HepG2 (cell line): ENCODE measurements around the gene HFM1.

Source experiments
- KLF9 ChIP-seq: IDR thresholded peaks from 2 replicates; pipeline ENCODE4 v1.6.1; 2016; ENCODE audit warnings: low read depth
- YY1 ChIP-seq: IDR thresholded peaks from 2 replicates; pipeline ENCODE4 v1.6.1; 2011; ENCODE audit warnings: low read length, low read depth, moderate library complexity, mild to moderate bottlenecking; ENCODE audit not compliant: insufficient read depth, insufficient replicate concordance
- ZBTB20 ChIP-seq: sonication (generic); formaldehyde crosslinking; IDR thresholded peaks from 2 replicates; pipeline ENCODE4 v1.8.1; 2023; ENCODE audit warnings: missing genetic modification reagents, low read depth, mild to moderate bottlenecking, borderline replicate concordance

- TF ChIP-seq KLF9 (CRISPR knock-in tag) (no peak), YY1 (no peak), ZBTB20 (no peak)
These were observed 96.1 kb downstream of the HFM1 start for GRCh38 chr1:91308544-91308943.
